Measurements from ENCODE around the gene RTN4RL1.

RTN4RL1 gene

GRCh38 chr17:1945621-1946020, 79.5 kb downstream of the RTN4RL1 start:
- no peak for DNase-seq

GRCh38 chr17:1943436-1943831, 81.7 kb downstream of the RTN4RL1 start:
- no peak for DNase-seq

GRCh38 chr17:1942666-1943435, 82.3 kb downstream of the RTN4RL1 start:
- no peak for DNase-seq

- DNase-seq: no peak
Observed at GRCh38 chr17:1942066-1942365, 83.1 kb downstream of the RTN4RL1 start.

- DNase-seq: no peak
Observed at GRCh38 chr17:1941272-1942065, 83.7 kb downstream of the RTN4RL1 start.

GRCh38 chr17:1940810-1941185, 84.3 kb downstream of the RTN4RL1 start:
- no peak for DNase-seq

GRCh38 chr17:1939981-1940809, 84.9 kb downstream of the RTN4RL1 start:
- DNase-seq: no peak

- no peak for DNase-seq
Observed at GRCh38 chr17:1937461-1937860, 87.7 kb downstream of the RTN4RL1 start.

GRCh38 chr17:1936766-1937165, 88.4 kb downstream of the RTN4RL1 start:
- no peak for DNase-seq

GRCh38 chr17:1934901-1935300, 90.2 kb downstream of the RTN4RL1 start:
- no peak for DNase-seq

- DNase-seq: no peak
Observed at GRCh38 chr17:1933875-1934715, 91.0 kb downstream of the RTN4RL1 start.

- no peak for DNase-seq
Observed at GRCh38 chr17:1931844-1932579, 93.1 kb downstream of the RTN4RL1 start.

- DNase-seq: no peak
Observed at GRCh38 chr17:1930337-1930645, 94.8 kb downstream of the RTN4RL1 start.

GRCh38 chr17:1928976-1929375, 96.2 kb downstream of the RTN4RL1 start:
- DNase-seq: no peak

GRCh38 chr17:1920948-1921351, 104.2 kb downstream of the RTN4RL1 start:
- DNase-seq: no peak

GRCh38 chr17:1919201-1919600, 105.9 kb downstream of the RTN4RL1 start:
- no peak for DNase-seq

GRCh38 chr17:1918346-1919162, 106.6 kb downstream of the RTN4RL1 start:
- no peak for DNase-seq

GRCh38 chr17:1916963-1917715, 108.0 kb downstream of the RTN4RL1 start:
- DNase-seq: no peak

GRCh38 chr17:1916316-1916715, 108.8 kb downstream of the RTN4RL1 start:
- no peak for DNase-seq

- DNase-seq: no peak
Observed at GRCh38 chr17:1915889-1916288, 109.2 kb downstream of the RTN4RL1 start.
